Activated CD8-positive, alpha-beta T cell treated with anti-CD3 and anti-CD28 coated beads for 36 hours (primary cell): Measurements from ENCODE around the gene RNF125. TPM values are rescaled to one million over a fixed set of nuclear protein-coding genes. Genes with fewer than 3 reads are reported as not detected.
"Not testable (repeated sequence)": the region's sequence is repeated elsewhere in the genome, so short reads cannot be mapped to it uniquely, and the experiment has no call there.

Experiments
- ATAC-seq: fragments of 200-7000 bp; cut with Tn5 transposase; one replicate; pipeline ENCODE4 v1.10.0; 2021; ENCODE audit warnings: mild to moderate bottlenecking, moderate library complexity
- CTCF ChIA-PET: fragments of 350-600 bp; sonication (Branson Sonifier 250); formaldehyde crosslinking; loops from one replicate; lab custom pipeline; 2021; ENCODE audit warnings: antibody characterized with exemption; lab: Charles Lee
- POLR2A ChIA-PET: fragments of 350-600 bp; sonication (Branson Sonifier 250); formaldehyde crosslinking; loops from one replicate; lab custom pipeline; 2021; ENCODE audit warnings: antibody characterized with exemption; lab: Charles Lee
- DNase-seq: peaks from one replicate; pipeline ENCODE4 v3.0.0-alpha.2; 2020
- H3K27ac Mint-ChIP-seq: one replicate; pipeline ENCODE4 v1.8.0; 2021; ENCODE audit warnings: mild to moderate bottlenecking, mixed read lengths
- H3K27me3 Mint-ChIP-seq: one replicate; pipeline ENCODE4 v1.8.0; 2021; ENCODE audit warnings: mixed read lengths
- H3K36me3 Mint-ChIP-seq: one replicate; pipeline ENCODE4 v1.8.0; 2021; ENCODE audit warnings: low read depth, mixed read lengths
- H3K4me1 Mint-ChIP-seq: one replicate; pipeline ENCODE4 v1.8.0; 2021; ENCODE audit warnings: low read depth, mixed read lengths
- H3K4me3 Mint-ChIP-seq: one replicate; pipeline ENCODE4 v1.8.0; 2021; ENCODE audit warnings: mild to moderate bottlenecking, moderate library complexity, mixed read lengths
- H3K9me3 Mint-ChIP-seq: one replicate; pipeline ENCODE4 v1.8.0; 2021; ENCODE audit warnings: mixed read lengths
- CTCF ChIP-seq: fragments of 200-600 bp; IDR thresholded peaks from one replicate; pipeline ENCODE4 v1.8.0; 2022; ENCODE audit warnings: antibody characterized with exemption, mild to moderate bottlenecking
- intact Hi-C: fragments of 100-400 bp; cut with micrococcal nuclease; formaldehyde crosslinking; loops from one replicate; pipeline ENCODE4 v1.10.0; 2022
- total RNA-seq, 2 experiments: library from RNA; stranded (reverse); gene quantifications; one replicate each; pipeline ENCODE4 v1.2.3, GENCODE V29; 2021

The RNF125 gene
- total RNA-seq, 2 experiments from 2014 or later: 15.3 to 19.1 TPM

- CTCF ChIA-PET: interaction anchor here (1.1 kb wide), 2 partner anchors 15 to 62 kb away, joined by 3 read pairs; no protein-coding TSS in a partner anchor
- no peak for ATAC-seq
- H3K27ac Mint-ChIP-seq: no peak overlapping the region
Measured at GRCh38 chr18:32010124-32010721, 8.4 kb upstream of the RNF125 start.

GRCh38 chr18:32011193-32011592 is 7.4 kb upstream of the RNF125 start:
- Mint-ChIP-seq H3K27me3 (no peaks in the 10 kb centered on the region), H3K4me3 (no peak overlapping the region), H3K4me1 (peaks cover 10% of the 10 kb centered on the region), H3K36me3 (no peaks in the 10 kb centered on the region), H3K27ac (no peak overlapping the region), H3K9me3 (no peaks in the 10 kb centered on the region)
- CTCF ChIA-PET: interaction anchor here (1.1 kb wide), 2 partner anchors 16 to 61 kb away, joined by 3 read pairs; no protein-coding TSS in a partner anchor
- DNase-seq (no peak), ATAC-seq (no peak)
- TF ChIP-seq CTCF: no peak
- POLR2A ChIA-PET: interaction anchor here (0.6 kb wide), 1 partner anchor 74 kb away, joined by 3 read pairs; no protein-coding TSS in a partner anchor
- intact Hi-C loops: no loop called here

More at GRCh38 chr18:32010124-32010721, 8.4 kb upstream of the RNF125 start:
- TF ChIP-seq CTCF: no peak
- Mint-ChIP-seq H3K9me3 (no peaks in the 10 kb centered on the region), H3K27me3 (no peaks in the 10 kb centered on the region), H3K36me3 (no peaks in the 10 kb centered on the region), H3K4me1 (peaks cover 6% of the 10 kb centered on the region), H3K4me3 (no peak overlapping the region)
- POLR2A ChIA-PET: no interaction called here
- DNase-seq: no peak
- intact Hi-C loops: no loop called here

GRCh38 chr18:32019251-32019948 is 775 bp downstream of the RNF125 start:
- peaks cover 45% of the 10 kb centered on the region for H3K4me1 Mint-ChIP-seq
- intact Hi-C loops: loop anchor here (2.0 kb wide), 4 partner anchors 21 to 77 kb away; partner anchors contain the start of gene TRAPPC8
- ChIA-PET POLR2A (interaction anchor here (0.6 to 3.7 kb wide), 25 partner anchors 9 to 361 kb away, joined by 3 to 54 read pairs (median 5); partner anchors contain the start of genes RNF138 and TRAPPC8), CTCF (interaction anchor here (0.6 to 2.5 kb wide), 20 partner anchors 10 to 139 kb away, joined by 3 to 31 read pairs (median 4); partner anchors contain the start of genes RNF138 and TRAPPC8)
- H3K27me3 Mint-ChIP-seq: no peaks in the 10 kb centered on the region
- no peak for TF ChIP-seq CTCF
- no peaks in the 10 kb centered on the region for H3K9me3 Mint-ChIP-seq
- DNase-seq (peak; percentile 69), ATAC-seq (peak; percentile 27)
- H3K27ac Mint-ChIP-seq: peak overlapping the region; percentile 94
- peaks cover 2% of the 10 kb centered on the region for H3K36me3 Mint-ChIP-seq
- H3K4me3 Mint-ChIP-seq: peak overlapping the region; percentile 86

GRCh38 chr18:32019949-32020625 is 1.5 kb downstream of the RNF125 start:
- ChIA-PET POLR2A (interaction anchor here (0.8 to 3.7 kb wide), 20 partner anchors 8 to 362 kb away, joined by 3 to 54 read pairs (median 6); partner anchors contain the start of genes RNF138 and TRAPPC8), CTCF (interaction anchor here (0.6 to 3.2 kb wide), 16 partner anchors 9 to 138 kb away, joined by 3 to 31 read pairs (median 4); partner anchors contain the start of genes RNF138 and TRAPPC8)
- not testable (repeated sequence) for H3K36me3 Mint-ChIP-seq, H3K27me3 Mint-ChIP-seq, H3K9me3 Mint-ChIP-seq
- Mint-ChIP-seq H3K4me3 (peak overlapping the region; percentile 86), H3K4me1 (peaks cover 51% of the 10 kb centered on the region), H3K27ac (peak overlapping the region; percentile 94)
- ATAC-seq (peak; percentile 28), DNase-seq (peak; percentile 83)
- intact Hi-C loops: loop anchor here (2.0 kb wide), 4 partner anchors 21 to 77 kb away; partner anchors contain the start of gene TRAPPC8
